ENCODE results near the gene AKAP13.

The AKAP13 gene

GRCh38 chr15:85718981-85719380, 338.6 kb downstream of the AKAP13 start:
- no peak for DNase-seq

- DNase-seq = no peak
These were observed 342.2 kb downstream of the AKAP13 start for GRCh38 chr15:85722374-85723152.

- no peak for DNase-seq
These were observed 343.9 kb downstream of the AKAP13 start for GRCh38 chr15:85723960-85724945.

GRCh38 chr15:85725019-85725418, 344.6 kb downstream of the AKAP13 start:
- DNase-seq = no peak

- no peak for DNase-seq
These were observed 345.2 kb downstream of the AKAP13 start for GRCh38 chr15:85725564-85725963.

GRCh38 chr15:85726454-85726853, 346.1 kb downstream of the AKAP13 start:
- DNase-seq = no peak

GRCh38 chr15:85727068-85727467, 346.7 kb downstream of the AKAP13 start:
- DNase-seq = no peak

GRCh38 chr15:85730001-85730820, 349.8 kb downstream of the AKAP13 start:
- peak; percentile 35 for DNase-seq

GRCh38 chr15:85733416-85733815, 353.0 kb downstream of the AKAP13 start:
- no peak for DNase-seq

GRCh38 chr15:85737061-85737460, 356.7 kb downstream of the AKAP13 start:
- no peak for DNase-seq

GRCh38 chr15:85741021-85741421, 360.6 kb downstream of the AKAP13 start:
- DNase-seq = no peak

- no peak for DNase-seq
These were observed 361.3 kb downstream of the AKAP13 start for GRCh38 chr15:85741662-85742061.

GRCh38 chr15:85742186-85742821, 361.9 kb downstream of the AKAP13 start:
- DNase-seq = no peak

GRCh38 chr15:85743392-85744055, 363.1 kb downstream of the AKAP13 start:
- no peak for DNase-seq

- DNase-seq = no peak
These were observed 364.2 kb downstream of the AKAP13 start for GRCh38 chr15:85744579-85744978.

GRCh38 chr15:85745023-85745422, 364.6 kb downstream of the AKAP13 start:
- no peak for DNase-seq

GRCh38 chr15:85745525-85746150, 365.2 kb downstream of the AKAP13 start:
- no peak for DNase-seq

- no peak for DNase-seq
These were observed 366.2 kb downstream of the AKAP13 start for GRCh38 chr15:85746641-85747040.

- DNase-seq = no peak
These were observed 367.8 kb downstream of the AKAP13 start for GRCh38 chr15:85748176-85748575.

GRCh38 chr15:85748729-85749128, 368.3 kb downstream of the AKAP13 start:
- no peak for DNase-seq

Data from activated CD4-positive, alpha-beta T cell treated with anti-CD3 and anti-CD28 coated beads, Interleukin-2, amount 50 U/mL, for 1 hour (primary cell).